H9 (cell line): ENCODE measurements around the gene MALRD1. TPM values are rescaled to one million over a fixed set of nuclear protein-coding genes. Genes with fewer than 3 reads are reported as not detected.
A peak's percentile ranks its signal among the peaks of the same experiment; 100 is the strongest.

Experiments
- DNase-seq: peaks from one replicate; pipeline ENCODE4 v3.0.0-alpha.2; 2017
- H2AFZ ChIP-seq: one replicate; pipeline ENCODE4 v1.6.1; 2013; ENCODE audit warnings: mild to moderate bottlenecking, low read length, control low read depth, moderate library complexity
- H2AK5ac ChIP-seq: 2 replicates; pipeline ENCODE4 v1.6.1; 2013; ENCODE audit warnings: low read length, control low read depth, mixed read lengths; ENCODE audit not compliant: insufficient read length
- H2BK120ac ChIP-seq: one replicate; pipeline ENCODE4 v1.6.1; 2013; ENCODE audit warnings: low read depth, mild to moderate bottlenecking, low read length, control low read depth, inconsistent platforms; ENCODE audit not compliant: poor library complexity, severe bottlenecking
- H2BK12ac ChIP-seq: 2 replicates; pipeline ENCODE4 v1.6.1; 2013; ENCODE audit warnings: low read length, control low read depth, mixed read lengths, low read depth; ENCODE audit not compliant: insufficient read length
- H2BK15ac ChIP-seq: 2 replicates; pipeline ENCODE4 v1.6.1; 2013; ENCODE audit warnings: low read depth, low read length, control low read depth
- H2BK20ac ChIP-seq: one replicate; pipeline ENCODE4 v1.6.1; 2013; ENCODE audit warnings: low read depth, mild to moderate bottlenecking, low read length, control low read depth, inconsistent platforms; ENCODE audit not compliant: poor library complexity, severe bottlenecking
- H2BK5ac ChIP-seq: 2 replicates; pipeline ENCODE4 v1.6.1; 2013; ENCODE audit warnings: low read length, control low read depth, mixed read lengths; ENCODE audit not compliant: insufficient read length
- H3K14ac ChIP-seq: 2 replicates; pipeline ENCODE4 v1.6.1; 2013; ENCODE audit warnings: low read length, control low read depth; ENCODE audit not compliant: insufficient read depth
- H3K18ac ChIP-seq: 2 replicates; pipeline ENCODE4 v1.6.1; 2013; ENCODE audit warnings: low read depth, mild to moderate bottlenecking, mixed read lengths, low read length, control low read depth; ENCODE audit not compliant: insufficient read length
- H3K23ac ChIP-seq: 2 replicates; pipeline ENCODE4 v1.6.1; 2013; ENCODE audit warnings: low read length, control low read depth, mixed read lengths, low read depth; ENCODE audit not compliant: insufficient read length
- H3K23me2 ChIP-seq: 2 replicates; pipeline ENCODE4 v1.6.1; 2013; ENCODE audit warnings: low read depth, mild to moderate bottlenecking, mixed read lengths, low read length, control low read depth; ENCODE audit not compliant: insufficient read length, poor library complexity, severe bottlenecking
- H3K27ac ChIP-seq: 2 replicates; pipeline ENCODE4 v1.5.1; 2013; ENCODE audit warnings: low read length, control low read depth, mixed read lengths, low read depth; ENCODE audit not compliant: insufficient read length
- H3K27me3 ChIP-seq: 2 replicates; pipeline ENCODE4 v1.6.1; 2013; ENCODE audit warnings: low read length, control low read depth, inconsistent platforms; ENCODE audit not compliant: insufficient read depth
- H3K4ac ChIP-seq: 2 replicates; pipeline ENCODE4 v1.6.1; 2013; ENCODE audit warnings: low read depth, mild to moderate bottlenecking, control low read depth, inconsistent platforms, low read length, moderate library complexity
- H3K4me1 ChIP-seq: 2 replicates; pipeline ENCODE4 v1.6.1; 2013; ENCODE audit warnings: low read length, control low read depth, inconsistent platforms; ENCODE audit not compliant: insufficient read depth
- H3K4me2 ChIP-seq: 2 replicates; pipeline ENCODE4 v1.6.1; 2013; ENCODE audit warnings: low read length, control low read depth, mixed read lengths; ENCODE audit not compliant: insufficient read length, insufficient read depth
- H3K56ac ChIP-seq: 2 replicates; pipeline ENCODE4 v1.6.1; 2013; ENCODE audit warnings: low read depth, mild to moderate bottlenecking, mixed read lengths, low read length, control low read depth; ENCODE audit not compliant: insufficient read length
- H3K79me1 ChIP-seq: 2 replicates; pipeline ENCODE4 v1.6.1; 2013; ENCODE audit warnings: low read depth, mild to moderate bottlenecking, moderate library complexity, low read length, control low read depth, inconsistent platforms; ENCODE audit not compliant: insufficient read depth, poor library complexity, severe bottlenecking
- H3K79me2 ChIP-seq: 2 replicates; pipeline ENCODE4 v1.6.1; 2013; ENCODE audit warnings: low read length, control low read depth, inconsistent platforms; ENCODE audit not compliant: insufficient read depth
- H3K9ac ChIP-seq: 2 replicates; pipeline ENCODE4 v1.6.1; 2013; ENCODE audit warnings: low read length, control low read depth, mixed read lengths; ENCODE audit not compliant: insufficient read length; ENCODE audit errors: extremely low read depth
- H3K9me3 ChIP-seq: one replicate; pipeline ENCODE4 v1.6.1; 2013; ENCODE audit warnings: low read depth, low read length, inconsistent platforms; ENCODE audit not compliant: control insufficient read depth
- H3T11ph ChIP-seq: one replicate; pipeline ENCODE4 v1.6.1; 2013; ENCODE audit warnings: mild to moderate bottlenecking, low read length, control low read depth, inconsistent platforms
- H4K20me1 ChIP-seq: one replicate; pipeline ENCODE4 v1.6.1; 2013; ENCODE audit not compliant: control insufficient read depth, insufficient read length, insufficient read depth
- H4K5ac ChIP-seq: 2 replicates; pipeline ENCODE4 v1.6.1; 2013; ENCODE audit warnings: low read depth, mild to moderate bottlenecking, mixed read lengths, low read length, control low read depth; ENCODE audit not compliant: insufficient read length
- H4K8ac ChIP-seq: replicated peaks from 2 replicates; pipeline ENCODE4 v1.6.1; 2013; ENCODE audit warnings: low read length, control low read depth, mixed read lengths, low read depth; ENCODE audit not compliant: insufficient read length
- H4K91ac ChIP-seq: 2 replicates; pipeline ENCODE4 v1.6.1; 2013; ENCODE audit warnings: low read depth, mild to moderate bottlenecking, moderate library complexity, mixed read lengths, low read length, control low read depth; ENCODE audit not compliant: insufficient read length
- H3K27ac Mint-ChIP-seq, 3 experiments: 2 replicates in 2 of 3; 3 replicates in 1 of 3; pipeline ENCODE4 v1.8.0; 2020 to 2021; ENCODE audit warnings: mixed read lengths in 3 of 3, mild to moderate bottlenecking in 1 of 3, moderate library complexity in 1 of 3
- H3K27me3 Mint-ChIP-seq: 2 replicates; pipeline ENCODE4 v1.8.0; 2021; ENCODE audit warnings: low read depth, mild to moderate bottlenecking, moderate library complexity, mixed read lengths
- H3K36me3 Mint-ChIP-seq, 3 experiments: 2 replicates in 2 of 3; 3 replicates in 1 of 3; pipeline ENCODE4 v1.8.0; 2020 to 2021; ENCODE audit warnings: low read depth in 3 of 3, mixed read lengths in 3 of 3; ENCODE audit not compliant: insufficient read depth in 1 of 3
- H3K4me1 Mint-ChIP-seq, 2 experiments: 2 replicates each; pipeline ENCODE4 v1.8.0; 2020; ENCODE audit warnings: mixed read lengths in 2 of 2
- H3K4me3 Mint-ChIP-seq, 2 experiments: 2 replicates in 1 of 2; 3 replicates in 1 of 2; pipeline ENCODE4 v1.8.0; 2020 to 2021; ENCODE audit warnings: mild to moderate bottlenecking in 2 of 2, mixed read lengths in 2 of 2, moderate library complexity in 1 of 2
- H3K9me3 Mint-ChIP-seq, 2 experiments: 2 replicates in 1 of 2; 3 replicates in 1 of 2; pipeline ENCODE4 v1.8.0; 2020; ENCODE audit warnings: mild to moderate bottlenecking in 2 of 2, mixed read lengths in 2 of 2, moderate library complexity in 1 of 2
- WGBS: extraction: QIAGEN DNeasy Blood & Tissue Kit; methylation state at CpG from one replicate; pipeline ENCODE4 v1.1.7; 2013; ENCODE audit warnings: missing lambda C conversion rate, low lambda C conversion rate, mixed read lengths; ENCODE audit not compliant: insufficient read length; ENCODE audit errors: extremely low coverage; 5-methylcytosine and 5-hydroxymethylcytosine counted together
- total RNA-seq: library from RNA; stranded (reverse); gene quantifications from 2 replicates; pipeline ENCODE4 v1.2.1, GENCODE V29; 2021
- TF ChIP-seq, protein P1 (sequence below): fragments of 200-600 bp; sonication (generic); conservative IDR thresholded peaks from 3 replicates; pipeline ENCODE4 v1.8.0; 2021; ENCODE audit warnings: antibody characterized with exemption, mild to moderate bottlenecking

Gene MALRD1
- total RNA-seq, 1 experiment from 2014 or later: 0.20 TPM

DNA sequence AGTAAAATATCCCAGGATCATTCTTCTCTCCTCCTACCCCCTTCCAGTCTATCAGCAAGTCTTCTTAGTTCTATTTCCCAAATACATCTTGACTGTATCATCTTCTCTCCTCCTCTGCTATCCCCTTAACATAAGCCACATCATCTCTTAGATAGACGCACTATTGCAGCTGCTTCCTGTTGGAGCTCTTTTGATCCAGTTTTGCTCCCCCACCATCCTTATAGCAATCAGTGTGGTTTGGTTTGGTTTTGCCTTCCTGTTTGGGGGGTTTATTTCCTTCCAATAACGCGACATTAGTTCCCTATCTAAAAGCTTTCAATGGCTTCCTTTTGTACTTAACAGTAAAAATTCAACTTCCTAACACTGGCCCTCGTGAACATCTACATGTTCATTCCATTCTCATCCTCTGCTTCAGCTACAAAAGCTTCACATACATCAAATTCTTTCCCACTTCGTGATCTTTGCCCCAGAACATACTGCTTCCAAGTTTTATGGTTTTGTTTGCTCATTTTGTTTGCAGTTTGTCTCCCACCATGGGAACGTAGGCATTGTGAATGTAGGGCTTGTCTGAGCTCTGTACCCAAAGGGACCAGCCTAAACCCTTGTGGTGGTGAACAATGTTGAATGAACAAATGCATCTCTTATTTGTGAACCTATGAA lies 734.0 kb downstream of the MALRD1 start:
- Histone ChIP-seq H3K4me1 (no peaks in the 10 kb centered on the region), H3K4ac (no peak overlapping the region), H3K9me3 (peaks cover 4% of the 10 kb centered on the region), H3K27me3 (no peaks in the 10 kb centered on the region), H2AFZ (no peak overlapping the region), H2BK20ac (no peak overlapping the region), H3K9ac (no peak overlapping the region), H3T11ph (no peak overlapping the region), H3K79me1 (no peaks in the 10 kb centered on the region), H2BK5ac (no peak overlapping the region), H3K79me2 (no peaks in the 10 kb centered on the region), H3K23me2 (no peaks in the 10 kb centered on the region), H2AK5ac (no peak overlapping the region), H4K91ac (no peak overlapping the region), H4K5ac (no peak overlapping the region), H3K23ac (no peak overlapping the region), H2BK15ac (no peak overlapping the region), H3K56ac (no peak overlapping the region), H2BK120ac (no peak overlapping the region), H3K14ac (no peak overlapping the region), H2BK12ac (no peak overlapping the region), H4K8ac (no peak overlapping the region), H4K20me1 (no peaks in the 10 kb centered on the region), H3K4me2 (no peak overlapping the region), H3K27ac (no peak overlapping the region), H3K18ac (no peak overlapping the region)
- no peak for DNase-seq
- Mint-ChIP-seq H3K36me3 (peaks cover 2 to 7% (median 2%) of the 10 kb centered on the region in 3 experiments; a peak in 3 of 7 replicates), H3K4me1 (peaks cover 25 to 32% of the 10 kb centered on the region in 2 experiments), H3K9me3 (no peaks in the 10 kb centered on the region; a peak in 1 of 5 replicates), H3K27me3 (no peaks in the 10 kb centered on the region), H3K27ac (peak overlapping the region in 1 of 3 experiments; percentile 10; a peak in 1 of 7 replicates), H3K4me3 (no peak overlapping the region)
- TF ChIP-seq, protein P1, sequence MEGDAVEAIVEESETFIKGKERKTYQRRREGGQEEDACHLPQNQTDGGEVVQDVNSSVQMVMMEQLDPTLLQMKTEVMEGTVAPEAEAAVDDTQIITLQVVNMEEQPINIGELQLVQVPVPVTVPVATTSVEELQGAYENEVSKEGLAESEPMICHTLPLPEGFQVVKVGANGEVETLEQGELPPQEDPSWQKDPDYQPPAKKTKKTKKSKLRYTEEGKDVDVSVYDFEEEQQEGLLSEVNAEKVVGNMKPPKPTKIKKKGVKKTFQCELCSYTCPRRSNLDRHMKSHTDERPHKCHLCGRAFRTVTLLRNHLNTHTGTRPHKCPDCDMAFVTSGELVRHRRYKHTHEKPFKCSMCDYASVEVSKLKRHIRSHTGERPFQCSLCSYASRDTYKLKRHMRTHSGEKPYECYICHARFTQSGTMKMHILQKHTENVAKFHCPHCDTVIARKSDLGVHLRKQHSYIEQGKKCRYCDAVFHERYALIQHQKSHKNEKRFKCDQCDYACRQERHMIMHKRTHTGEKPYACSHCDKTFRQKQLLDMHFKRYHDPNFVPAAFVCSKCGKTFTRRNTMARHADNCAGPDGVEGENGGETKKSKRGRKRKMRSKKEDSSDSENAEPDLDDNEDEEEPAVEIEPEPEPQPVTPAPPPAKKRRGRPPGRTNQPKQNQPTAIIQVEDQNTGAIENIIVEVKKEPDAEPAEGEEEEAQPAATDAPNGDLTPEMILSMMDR: no peak
- WGBS: no CpG with 5 or more reads among the region's 6 CpGs
